ENCODE results near the gene ZFYVE28. TPM values are rescaled to one million over a fixed set of nuclear protein-coding genes. Genes with fewer than 3 reads are reported as not detected.

ZFYVE28 gene
- total and polyA plus RNA-seq, 9 donors = 1.3 to 12.1 (median 8.6) TPM

- 76 to 83% (median 80%) methylated on average over 32 of the region's 32 CpGs for WGBS, 3 donors
- intact Hi-C loops (cut with DNase I) = loop anchor here in 2 of 4 donors (5.0 to 10.0 kb wide), 2 partner anchors 162 to 280 kb away; partner anchors contain the start of genes CFAP99 (in 1 of the 2), FAM193A (in 1 of the 2) and ZFYVE28 (in 1 of the 2)
- H3K4me3 ChIP-seq = no peak overlapping the region
- DNase-seq = peak in 3 of 5 donors; percentile 7 to 26 (median 12)
- peak overlapping the region; percentile 40 to 71 for H3K27ac ChIP-seq
- H3K9me3 ChIP-seq = no peaks in the 10 kb centered on the region
- peaks cover 17% of the 10 kb centered on the region for H3K4me1 ChIP-seq (ENCODE audit: insufficient read depth)
- no peaks in the 10 kb centered on the region for H3K27me3 ChIP-seq
- TF ChIP-seq CTCF (IDR thresholded peaks at IDR 0.05) = no peak
- TF ChIP-seq POLR2A (IDR thresholded peaks at IDR 0.05) = no peak
- TF ChIP-seq EP300 (IDR thresholded peaks at IDR 0.05) = no peak
- no peaks in the 10 kb centered on the region for H3K36me3 ChIP-seq
Measured at GRCh38 chr4:2254665-2255500, 163.6 kb downstream of the ZFYVE28 start.

GRCh38 chr4:2253160-2254084, 165.0 kb downstream of the ZFYVE28 start:
- Histone ChIP-seq H3K36me3 (no peaks in the 10 kb centered on the region), H3K4me1 (ENCODE audit: insufficient read depth) (peaks cover 16% of the 10 kb centered on the region), H3K4me3 (no peak overlapping the region), H3K27me3 (no peaks in the 10 kb centered on the region), H3K27ac (no peak overlapping the region), H3K9me3 (no peaks in the 10 kb centered on the region)
- DNase-seq = peak in 3 of 5 donors; percentile 7 to 38 (median 29)
- WGBS, 3 donors = 75 to 82% (median 75%) methylated on average over 32 of the region's 32 CpGs
- TF ChIP-seq POLR2A (IDR thresholded peaks at IDR 0.05) (no peak), EP300 (IDR thresholded peaks at IDR 0.05) (no peak), CTCF (IDR thresholded peaks at IDR 0.05) (no peak)
- intact Hi-C loops (cut with DNase I) = loop anchor here in 1 of 4 donors (10.0 kb wide), 1 partner anchor 281 kb away; the partner anchor contains the start of gene FAM193A

GRCh38 chr4:2252530-2253091, 165.8 kb downstream of the ZFYVE28 start:
- intact Hi-C loops (cut with DNase I) = loop anchor here in 1 of 4 donors (10.0 kb wide), 1 partner anchor 282 kb away; the partner anchor contains the start of gene FAM193A
- H3K27ac ChIP-seq = no peak overlapping the region
- WGBS, 3 donors = 84 to 86% (median 86%) methylated on average over 11 to 12 of the region's 12 CpGs

More at GRCh38 chr4:2252530-2253091, 165.8 kb downstream of the ZFYVE28 start:
- H3K36me3 ChIP-seq = no peaks in the 10 kb centered on the region
- no peak overlapping the region for H3K4me3 ChIP-seq
- peak in 1 of 5 donors; percentile 6 for DNase-seq
- H3K9me3 ChIP-seq = no peaks in the 10 kb centered on the region
- TF ChIP-seq EP300 (IDR thresholded peaks at IDR 0.05) = no peak
- TF ChIP-seq POLR2A (IDR thresholded peaks at IDR 0.05) = no peak
- no peak for TF ChIP-seq CTCF (IDR thresholded peaks at IDR 0.05)
- H3K27me3 ChIP-seq = no peaks in the 10 kb centered on the region
- H3K4me1 ChIP-seq (ENCODE audit: insufficient read depth) = peaks cover 16% of the 10 kb centered on the region

All from ovary (tissue), 9 donors.